Measurements from ENCODE around the gene PLIN4.
"Not testable (repeated sequence)": the region's sequence is repeated elsewhere in the genome, so short reads cannot be mapped to it uniquely, and the experiment has no call there.

Gene PLIN4

DNA sequence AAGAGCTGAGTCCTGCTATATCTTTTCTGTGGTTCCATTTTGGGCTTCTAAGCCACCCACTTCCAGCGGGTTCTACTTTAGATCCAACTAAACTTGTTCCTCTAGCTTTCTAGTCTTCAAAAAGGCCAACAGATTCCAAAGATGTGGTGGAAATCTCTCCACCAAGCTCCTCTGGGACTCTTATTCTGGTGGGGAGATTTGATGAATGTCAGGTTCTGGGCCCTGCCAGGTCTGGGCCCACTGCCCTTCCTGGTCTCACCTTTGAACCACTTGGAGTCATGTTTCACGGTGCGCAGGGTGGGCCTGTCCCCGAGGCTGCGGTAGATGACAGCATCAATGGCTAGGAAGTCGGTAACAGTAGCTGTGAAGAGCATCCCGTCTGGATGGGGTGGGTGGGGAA, 36.4 kb upstream of the PLIN4 start:
- DNase-seq (no peak), ATAC-seq (replicated peaks) (no peak)
- H3K4me3 Mint-ChIP-seq, result no peak overlapping the region
- peaks cover 0 to 3% of the 10 kb centered on the region in 2 donors for H3K36me3 Mint-ChIP-seq
- H3K27ac Mint-ChIP-seq, result no peak overlapping the region
- H3K4me1 Mint-ChIP-seq, result peaks cover 0 to 5% of the 10 kb centered on the region in 2 donors
- H3K27me3 Mint-ChIP-seq, result peaks cover 33 to 47% of the 10 kb centered on the region in 2 donors
- peaks cover 4 to 6% of the 10 kb centered on the region in 2 donors for H3K9me3 Mint-ChIP-seq

DNA sequence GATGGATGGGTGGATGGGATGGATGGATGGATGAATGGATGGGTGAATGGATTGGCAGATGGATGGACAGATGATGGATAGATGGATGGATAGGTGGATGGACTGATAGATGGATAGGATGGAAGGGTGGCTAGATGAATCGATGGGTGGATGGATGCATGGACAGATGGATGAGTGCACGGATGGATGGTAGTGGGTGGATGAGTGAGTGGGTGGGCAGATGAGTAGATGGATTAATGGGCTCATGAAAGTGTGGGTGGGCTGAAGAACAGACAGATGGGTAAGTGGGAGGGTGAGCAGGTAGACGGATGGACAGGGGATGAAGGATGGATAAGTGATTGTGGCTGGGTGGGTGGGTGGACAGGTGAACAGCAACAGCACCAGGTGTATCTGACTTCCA, 35.5 kb upstream of the PLIN4 start:
- H3K36me3 Mint-ChIP-seq, result peaks cover 0 to 3% of the 10 kb centered on the region in 2 donors
- H3K27ac Mint-ChIP-seq, result no peak overlapping the region
- peaks cover 4 to 6% of the 10 kb centered on the region in 2 donors for H3K9me3 Mint-ChIP-seq
- DNase-seq (no peak), ATAC-seq (replicated peaks) (no peak)
- peaks cover 0 to 3% of the 10 kb centered on the region in 2 donors for H3K4me1 Mint-ChIP-seq
- peaks cover 39 to 53% of the 10 kb centered on the region in 2 donors for H3K27me3 Mint-ChIP-seq
- no peak overlapping the region for H3K4me3 Mint-ChIP-seq

DNA sequence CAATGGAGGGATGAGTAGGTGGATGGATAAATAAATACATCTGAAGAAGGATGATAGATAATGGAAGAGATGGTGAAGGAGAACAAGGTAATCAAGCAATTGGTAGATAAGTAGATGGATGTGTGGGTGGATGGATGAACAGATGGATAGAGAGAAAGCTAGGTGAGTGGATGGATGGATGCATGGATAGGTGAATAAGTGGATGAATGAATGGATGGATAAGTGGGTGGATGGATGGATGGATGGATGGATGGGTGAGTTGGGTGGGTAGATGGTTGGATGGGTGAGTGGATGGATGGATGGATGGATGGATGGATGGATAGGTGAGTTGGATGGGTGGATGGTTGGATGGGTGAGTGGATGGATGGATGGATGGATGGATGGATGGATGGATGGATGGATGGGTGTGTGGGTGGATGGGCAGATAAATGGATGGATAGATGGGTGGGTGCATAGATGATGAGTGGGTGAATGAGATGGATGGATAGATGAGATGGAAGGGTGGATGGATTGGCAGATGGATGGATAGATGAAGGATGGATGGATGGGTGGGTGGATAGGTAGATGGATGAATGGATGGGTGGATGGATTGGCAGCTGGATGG, 34.9 kb upstream of the PLIN4 start:
- Mint-ChIP-seq H3K27ac (no peak overlapping the region), H3K4me1 (peaks cover 0 to 3% of the 10 kb centered on the region in 2 donors), H3K27me3 (peaks cover 39 to 54% of the 10 kb centered on the region in 2 donors), H3K9me3 (peaks cover 4 to 6% of the 10 kb centered on the region in 2 donors), H3K36me3 (peaks cover 0 to 3% of the 10 kb centered on the region in 2 donors), H3K4me3 (no peak overlapping the region)
- ATAC-seq (replicated peaks) (no peak), DNase-seq (no peak)

DNA sequence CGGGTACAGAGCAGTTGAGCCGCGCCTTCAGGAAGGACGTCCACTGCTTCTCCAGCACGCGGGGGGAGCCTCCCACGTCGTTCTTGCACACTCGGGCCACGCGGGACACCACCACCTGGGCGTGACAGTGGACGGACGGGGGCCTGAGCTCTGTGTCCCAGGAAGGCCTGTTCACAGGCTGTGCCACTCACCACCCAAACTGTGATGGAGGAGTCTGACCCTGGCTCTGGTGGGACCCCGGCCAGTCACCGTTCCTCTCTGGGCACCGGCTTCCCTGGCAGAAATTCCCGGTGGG, 34.2 kb upstream of the PLIN4 start:
- Mint-ChIP-seq H3K36me3 (peaks cover 0 to 2% of the 10 kb centered on the region in 2 donors), H3K9me3 (peaks cover 4 to 6% of the 10 kb centered on the region in 2 donors)
- ATAC-seq (replicated peaks), result no peak

DNA sequence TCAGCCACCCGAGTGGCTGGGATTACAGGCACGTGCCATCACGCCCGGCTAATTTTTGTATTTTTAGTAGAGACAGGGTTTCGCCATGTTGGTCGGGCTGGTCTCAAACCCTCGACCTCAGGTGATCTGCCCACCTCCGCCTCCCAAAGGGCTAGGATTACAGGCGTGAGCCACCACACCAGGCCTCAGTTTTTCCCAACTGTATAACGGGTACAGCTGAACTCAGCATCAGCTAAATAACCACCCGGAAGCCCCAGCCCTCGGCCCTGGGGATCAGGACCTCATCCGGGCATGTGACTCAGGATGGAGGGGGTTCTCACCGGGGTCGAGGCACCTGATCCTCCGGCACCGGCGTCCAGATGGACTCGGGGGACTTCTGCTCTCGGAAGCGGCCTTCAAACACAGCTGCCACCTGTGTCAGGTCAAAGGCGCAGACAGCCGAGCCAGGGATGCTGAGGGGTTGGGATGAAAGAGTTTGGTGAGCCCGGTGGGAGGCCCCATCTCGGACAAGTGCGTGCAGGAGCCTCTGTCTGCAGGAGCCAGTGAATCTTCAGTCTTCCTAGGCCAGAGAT, 32.3 kb upstream of the PLIN4 start:
- Mint-ChIP-seq H3K4me3 (no peak overlapping the region), H3K4me1 (no peaks in the 10 kb centered on the region), H3K27me3 (peaks cover 31 to 41% of the 10 kb centered on the region in 2 donors), H3K27ac (no peak overlapping the region), H3K9me3 (peaks cover 4 to 6% of the 10 kb centered on the region in 2 donors), H3K36me3 (no peaks in the 10 kb centered on the region)
- ATAC-seq (replicated peaks) (no peak), DNase-seq (no peak)

More for the DNA sequence above, 34.2 kb upstream of the PLIN4 start:
- Mint-ChIP-seq H3K4me3 (no peak overlapping the region), H3K27ac (no peak overlapping the region), H3K4me1 (no peaks in the 10 kb centered on the region), H3K27me3 (peaks cover 37 to 50% of the 10 kb centered on the region in 2 donors)
- DNase-seq, result no peak

DNA sequence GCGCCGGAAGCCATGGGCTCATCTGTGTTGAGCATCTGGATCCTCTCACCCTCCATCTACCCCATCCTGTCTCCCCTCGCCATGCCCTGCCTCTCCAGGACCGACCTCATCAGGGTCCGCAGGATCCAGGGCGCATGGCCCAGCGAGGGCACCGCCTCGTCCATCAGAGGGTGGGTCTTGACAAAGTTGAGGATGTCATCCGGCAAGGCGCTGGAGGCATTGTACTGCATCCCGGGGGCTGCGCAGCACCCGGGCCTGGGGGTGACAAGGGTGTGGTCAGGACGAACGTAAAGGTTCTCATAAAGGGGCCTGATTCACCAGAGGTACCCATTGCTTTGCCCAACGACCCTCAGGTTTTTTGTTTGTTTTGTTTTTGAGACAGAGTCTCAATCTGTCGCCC, 31.7 kb upstream of the PLIN4 start:
- Mint-ChIP-seq H3K27me3 (peaks cover 31 to 41% of the 10 kb centered on the region in 2 donors), H3K27ac (no peak overlapping the region), H3K9me3 (peaks cover 4 to 6% of the 10 kb centered on the region in 2 donors), H3K4me3 (no peak overlapping the region), H3K36me3 (no peaks in the 10 kb centered on the region), H3K4me1 (no peaks in the 10 kb centered on the region)
- ATAC-seq (replicated peaks), result no peak
- DNase-seq, result no peak

DNA sequence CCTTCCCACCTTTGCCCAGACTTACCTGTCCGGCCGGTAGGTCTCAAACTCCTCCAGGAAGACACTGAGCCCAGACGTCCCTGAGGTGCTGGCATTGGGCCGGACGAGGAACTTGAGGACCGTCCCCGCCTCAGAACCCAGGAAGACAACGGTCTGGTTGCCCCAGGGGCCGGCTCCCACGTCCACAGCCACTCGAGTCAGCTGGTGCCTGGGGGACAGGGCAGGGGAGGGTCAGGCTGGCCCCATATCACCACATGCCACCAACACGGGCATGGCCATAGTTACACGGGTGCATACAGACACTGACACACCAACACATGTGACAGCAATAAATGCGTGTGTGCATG, 29.9 kb upstream of the PLIN4 start:
- no peak overlapping the region for H3K27ac Mint-ChIP-seq
- no peak overlapping the region for H3K4me3 Mint-ChIP-seq
- H3K4me1 Mint-ChIP-seq, result no peaks in the 10 kb centered on the region
- peaks cover 25 to 31% of the 10 kb centered on the region in 2 donors for H3K27me3 Mint-ChIP-seq
- peaks cover 4% of the 10 kb centered on the region in 2 donors for H3K9me3 Mint-ChIP-seq
- ATAC-seq (replicated peaks) (no peak), DNase-seq (no peak)
- H3K36me3 Mint-ChIP-seq, result no peaks in the 10 kb centered on the region

DNA sequence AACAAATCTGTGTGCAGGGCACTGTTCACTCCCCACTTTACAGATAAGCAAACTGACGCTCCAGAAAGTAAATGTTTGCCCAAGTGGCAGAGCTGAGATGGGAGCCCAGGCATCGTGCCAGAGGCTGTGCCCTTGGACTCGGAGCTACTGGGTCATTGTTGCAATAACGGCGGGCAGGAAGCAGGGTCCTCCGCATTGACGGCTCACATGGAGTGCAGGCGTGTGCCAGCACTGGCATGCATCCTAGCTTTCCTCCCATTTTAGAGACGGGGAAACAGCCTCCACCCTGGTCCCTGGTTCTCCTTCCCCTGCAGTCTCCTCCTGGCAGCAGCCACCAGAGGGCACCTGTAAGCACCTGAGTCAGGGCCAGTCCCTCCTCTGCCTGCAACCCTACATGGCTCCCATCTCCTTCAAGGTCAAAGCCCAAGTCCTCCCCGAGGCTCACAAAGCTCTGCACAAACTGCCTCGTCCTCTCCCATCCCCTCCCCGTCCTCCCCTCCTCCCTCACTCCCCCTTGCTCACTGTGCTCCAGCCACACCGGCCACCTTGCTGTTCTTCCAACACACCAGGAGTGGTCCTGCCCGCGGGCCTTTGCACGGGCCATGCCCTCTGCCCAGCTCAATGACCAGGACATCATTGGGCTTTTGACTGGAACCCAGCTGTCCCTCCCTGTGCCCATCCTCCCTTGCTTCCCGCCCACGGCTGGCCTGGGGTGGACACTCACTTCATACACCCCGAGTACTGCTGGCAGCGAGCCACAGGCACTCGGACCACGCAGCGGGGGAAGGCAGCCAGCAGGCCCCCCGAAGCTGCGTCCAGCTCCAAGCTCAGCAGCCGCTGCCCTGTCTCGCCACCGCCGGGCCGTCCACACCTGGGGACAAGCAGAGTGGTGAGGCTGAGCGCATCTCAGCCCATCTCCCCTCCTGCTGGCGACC, 29.3 kb upstream of the PLIN4 start:
- H3K27ac Mint-ChIP-seq, result no peak overlapping the region
- H3K9me3 Mint-ChIP-seq, result peaks cover 0 to 2% of the 10 kb centered on the region in 2 donors
- peaks cover 20 to 25% of the 10 kb centered on the region in 2 donors for H3K27me3 Mint-ChIP-seq

DNA sequence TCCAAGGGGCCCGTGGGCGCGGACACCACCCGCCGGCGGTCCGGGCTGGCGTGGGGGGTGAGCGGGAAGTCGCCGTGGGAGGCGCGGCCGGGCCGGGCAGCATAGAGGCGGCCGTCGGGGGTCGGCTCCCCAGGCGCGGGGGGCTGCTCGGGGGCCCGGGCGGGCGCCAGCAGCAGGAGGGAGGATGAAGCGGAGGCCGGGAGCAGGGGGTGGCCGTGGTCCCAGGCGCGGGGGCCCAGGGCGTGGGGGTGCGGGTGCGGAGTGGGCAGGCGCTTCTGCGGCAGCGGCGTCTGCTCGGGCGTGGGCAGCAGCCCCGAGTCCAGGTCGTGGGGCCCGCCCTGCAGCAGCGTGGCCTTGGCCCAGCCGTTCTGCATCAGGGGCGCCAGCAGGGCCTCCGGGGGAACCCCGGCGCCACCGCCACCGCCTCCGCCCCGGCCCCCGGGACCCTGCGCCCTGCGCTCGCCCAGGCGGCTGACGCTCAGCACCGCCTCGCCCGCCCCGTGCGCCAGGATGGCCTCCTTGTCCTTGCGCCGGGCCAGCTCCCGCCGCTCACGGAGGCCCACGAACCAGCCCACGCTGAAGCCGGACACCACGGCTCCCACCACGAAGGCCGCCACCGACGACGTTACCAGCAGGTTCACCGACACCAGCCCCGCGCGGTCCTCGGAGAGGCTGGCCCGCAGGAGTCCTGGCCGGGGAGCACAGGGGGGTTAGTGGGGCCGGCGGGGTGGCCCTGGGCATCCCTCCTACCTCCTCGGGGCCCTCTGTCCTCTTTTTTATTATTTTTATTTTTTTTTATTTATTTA, 25.8 kb upstream of the PLIN4 start:
- Mint-ChIP-seq H3K9me3 (no peaks in the 10 kb centered on the region), H3K4me1 (peaks cover 6 to 13% of the 10 kb centered on the region in 2 donors), H3K4me3 (no peak overlapping the region), H3K36me3 (peaks cover 0 to 3% of the 10 kb centered on the region in 2 donors), H3K27me3 (peaks cover 14 to 18% of the 10 kb centered on the region in 2 donors), H3K27ac (no peak overlapping the region)
- DNase-seq, result no peak
- ATAC-seq (replicated peaks), result no peak

More for the DNA sequence above, 29.3 kb upstream of the PLIN4 start:
- H3K4me3 Mint-ChIP-seq, result no peak overlapping the region
- ATAC-seq (replicated peaks) (no peak), DNase-seq (no peak)
- H3K36me3 Mint-ChIP-seq, result no peaks in the 10 kb centered on the region
- H3K4me1 Mint-ChIP-seq, result no peaks in the 10 kb centered on the region

DNA sequence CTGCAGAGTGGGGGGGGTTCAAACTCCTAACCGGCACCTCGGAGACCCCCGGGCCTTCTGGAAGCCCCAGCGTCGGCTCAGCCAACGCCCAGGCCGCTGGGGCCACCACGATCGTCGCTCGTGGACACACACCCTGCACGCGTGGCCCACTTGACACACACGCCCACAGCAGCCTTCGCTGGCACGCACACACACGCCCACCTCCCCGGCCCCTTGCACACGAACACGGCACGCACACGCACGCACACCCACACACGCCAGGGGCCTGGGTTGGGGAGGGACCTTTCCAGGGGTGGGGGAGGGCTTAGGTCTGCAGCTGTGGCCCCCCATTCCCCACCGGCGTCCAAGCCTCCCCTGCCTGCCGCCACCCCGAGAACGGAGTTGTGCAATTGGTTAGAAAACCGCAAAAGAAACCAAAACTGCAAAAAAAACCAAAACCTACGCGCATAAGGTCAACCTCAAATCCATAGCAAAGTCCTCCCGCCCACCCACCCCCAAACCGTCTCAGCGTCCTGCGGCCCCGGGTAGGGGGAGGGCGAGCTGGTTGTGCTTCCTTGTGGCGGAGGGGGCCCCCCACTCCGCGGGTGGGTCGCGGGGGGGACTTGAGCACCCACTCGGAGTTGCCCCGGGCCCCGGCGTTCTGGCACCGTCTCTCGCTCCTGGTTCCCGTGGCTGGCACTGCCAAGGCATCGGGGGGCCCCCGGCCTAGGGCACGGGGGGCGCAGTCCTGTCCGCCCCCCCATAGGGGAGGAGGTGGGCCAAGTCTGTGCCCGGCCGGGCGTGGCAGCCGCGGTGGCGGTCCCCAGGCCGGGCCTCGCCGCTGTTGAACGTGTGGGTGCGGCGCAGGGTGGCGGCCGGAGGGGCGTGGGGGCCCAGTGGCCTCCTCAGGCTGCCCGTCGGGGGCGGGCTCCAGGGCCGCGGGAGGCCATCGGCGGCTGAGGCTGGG, 24.9 kb upstream of the PLIN4 start:
- ATAC-seq (replicated peaks), result no peak
- Mint-ChIP-seq H3K36me3 (peaks cover 0 to 3% of the 10 kb centered on the region in 2 donors), H3K27me3 (peaks cover 11 to 21% of the 10 kb centered on the region in 2 donors), H3K9me3 (no peaks in the 10 kb centered on the region), H3K4me1 (peaks cover 6 to 16% of the 10 kb centered on the region in 2 donors), H3K27ac (no peak overlapping the region), H3K4me3 (no peak overlapping the region)
- no peak for DNase-seq

DNA sequence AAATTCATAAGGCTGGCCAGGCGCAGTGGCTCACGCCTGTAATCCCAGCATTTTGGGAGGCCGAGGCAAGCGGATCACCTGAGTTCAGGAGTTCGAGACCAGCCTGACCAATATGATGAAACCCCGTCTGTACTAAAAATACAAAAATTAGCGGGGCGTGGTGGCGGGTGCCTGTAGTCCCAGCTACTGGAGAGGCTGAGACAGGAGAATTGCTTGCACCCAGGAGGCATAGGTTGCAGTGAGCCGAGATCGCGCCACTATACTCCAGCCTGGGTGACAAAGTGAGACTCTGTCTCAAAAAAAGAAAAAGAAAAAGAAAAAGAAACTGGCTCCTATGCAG, 23.5 kb upstream of the PLIN4 start:
- not testable (repeated sequence) for DNase-seq; ATAC-seq (replicated peaks); H3K27ac Mint-ChIP-seq; H3K9me3 Mint-ChIP-seq; H3K4me3 Mint-ChIP-seq; H3K36me3 Mint-ChIP-seq
- Mint-ChIP-seq H3K4me1 (peaks cover 6 to 16% of the 10 kb centered on the region in 2 donors), H3K27me3 (peaks cover 7 to 24% of the 10 kb centered on the region in 2 donors)

DNA sequence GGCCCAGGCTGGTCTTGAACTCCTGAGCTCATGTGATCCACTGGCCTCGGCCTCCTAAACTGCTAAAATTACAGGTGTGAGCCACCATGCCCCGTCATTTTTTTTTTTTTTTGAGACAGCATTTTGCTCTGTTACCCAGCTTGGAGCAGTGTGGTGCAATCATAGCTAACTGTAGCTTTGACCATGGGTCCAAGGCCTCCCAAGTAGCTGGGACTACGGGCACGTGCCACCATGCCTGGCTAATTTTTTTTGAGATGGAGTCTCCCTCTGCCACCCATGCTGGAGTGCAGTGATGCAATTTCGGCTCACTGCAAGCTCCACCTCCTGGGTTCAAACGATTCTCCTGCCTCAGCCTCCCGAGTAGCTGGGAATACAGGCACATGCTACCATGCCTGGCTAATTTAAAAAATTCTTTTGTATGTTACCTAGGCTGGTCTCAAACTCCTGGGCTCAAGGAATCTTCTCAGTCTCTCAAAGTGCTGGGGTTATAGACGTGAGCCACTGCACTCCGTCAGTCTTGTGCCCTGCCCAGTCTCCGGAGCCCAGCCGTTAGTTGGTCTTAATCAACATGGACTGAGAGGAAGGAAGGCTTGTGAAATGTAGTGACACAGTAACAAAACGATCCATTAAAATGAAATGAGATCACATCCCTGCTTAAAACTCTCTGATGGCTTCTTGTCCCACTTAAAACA, 23.0 kb upstream of the PLIN4 start:
- ATAC-seq (replicated peaks), result no peak
- no peak overlapping the region for H3K27ac Mint-ChIP-seq
- peaks cover 0 to 3% of the 10 kb centered on the region in 2 donors for H3K36me3 Mint-ChIP-seq
- H3K4me1 Mint-ChIP-seq, result peaks cover 6 to 16% of the 10 kb centered on the region in 2 donors
- H3K4me3 Mint-ChIP-seq, result no peak overlapping the region
- peaks cover 7 to 28% of the 10 kb centered on the region in 2 donors for H3K27me3 Mint-ChIP-seq
- DNase-seq, result no peak
- no peaks in the 10 kb centered on the region for H3K9me3 Mint-ChIP-seq
